ENCODE data around the gene SGSM2.

The SGSM2 gene

DNA sequence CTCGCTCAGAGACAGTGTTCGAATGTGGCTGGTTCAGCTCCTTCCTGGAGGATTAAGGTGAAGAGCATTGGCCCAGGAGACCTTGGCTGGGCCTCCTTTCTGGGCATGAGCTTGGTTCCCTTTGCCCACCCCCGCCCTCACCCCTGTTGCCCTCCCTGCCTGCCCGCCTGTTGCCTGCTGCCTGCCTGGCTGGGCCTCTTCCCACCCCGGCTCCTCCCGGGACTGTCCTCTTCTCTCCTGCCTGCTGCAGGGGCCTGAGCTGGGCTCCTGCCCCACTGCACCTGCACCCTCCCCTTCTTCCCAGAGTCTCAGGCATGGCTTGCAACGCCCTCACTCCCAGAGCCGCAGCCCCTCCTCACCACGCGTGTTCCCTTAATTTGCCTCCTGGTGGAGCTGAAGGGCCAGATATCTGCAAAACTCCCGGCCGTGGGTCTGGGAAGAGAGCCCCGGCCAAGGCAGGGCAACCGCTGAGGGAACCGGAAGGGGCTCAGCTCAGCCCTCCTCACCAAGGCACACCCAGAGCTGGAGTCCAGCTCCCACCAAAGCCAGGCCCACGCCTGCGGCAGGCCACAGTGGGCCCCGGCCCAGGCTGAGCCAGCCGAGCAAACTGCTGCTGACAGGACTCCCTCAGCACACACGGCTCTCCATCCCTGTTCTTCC, 32.4 kb downstream of the SGSM2 start:
- DNase-seq, result no peak

DNA sequence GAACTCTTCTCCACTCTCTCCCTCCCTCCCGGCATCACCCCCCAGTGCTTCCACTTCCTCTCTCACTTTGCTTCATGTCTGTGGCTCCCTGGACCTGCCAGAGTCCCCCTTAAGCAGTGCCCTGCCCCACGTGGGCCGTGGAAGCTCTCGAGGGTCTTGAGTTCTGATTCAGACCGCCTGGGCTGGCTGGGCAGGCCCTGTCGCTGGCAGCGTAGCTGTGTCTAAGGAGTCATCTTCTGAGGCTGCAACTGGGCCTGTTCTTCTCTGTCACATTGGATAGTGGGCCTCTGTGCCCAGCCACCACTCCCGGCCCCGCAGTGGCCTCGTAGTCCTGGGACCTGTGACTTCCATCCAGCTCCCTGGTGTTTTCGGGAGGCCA, 32.9 kb downstream of the SGSM2 start:
- no peak for DNase-seq

DNA sequence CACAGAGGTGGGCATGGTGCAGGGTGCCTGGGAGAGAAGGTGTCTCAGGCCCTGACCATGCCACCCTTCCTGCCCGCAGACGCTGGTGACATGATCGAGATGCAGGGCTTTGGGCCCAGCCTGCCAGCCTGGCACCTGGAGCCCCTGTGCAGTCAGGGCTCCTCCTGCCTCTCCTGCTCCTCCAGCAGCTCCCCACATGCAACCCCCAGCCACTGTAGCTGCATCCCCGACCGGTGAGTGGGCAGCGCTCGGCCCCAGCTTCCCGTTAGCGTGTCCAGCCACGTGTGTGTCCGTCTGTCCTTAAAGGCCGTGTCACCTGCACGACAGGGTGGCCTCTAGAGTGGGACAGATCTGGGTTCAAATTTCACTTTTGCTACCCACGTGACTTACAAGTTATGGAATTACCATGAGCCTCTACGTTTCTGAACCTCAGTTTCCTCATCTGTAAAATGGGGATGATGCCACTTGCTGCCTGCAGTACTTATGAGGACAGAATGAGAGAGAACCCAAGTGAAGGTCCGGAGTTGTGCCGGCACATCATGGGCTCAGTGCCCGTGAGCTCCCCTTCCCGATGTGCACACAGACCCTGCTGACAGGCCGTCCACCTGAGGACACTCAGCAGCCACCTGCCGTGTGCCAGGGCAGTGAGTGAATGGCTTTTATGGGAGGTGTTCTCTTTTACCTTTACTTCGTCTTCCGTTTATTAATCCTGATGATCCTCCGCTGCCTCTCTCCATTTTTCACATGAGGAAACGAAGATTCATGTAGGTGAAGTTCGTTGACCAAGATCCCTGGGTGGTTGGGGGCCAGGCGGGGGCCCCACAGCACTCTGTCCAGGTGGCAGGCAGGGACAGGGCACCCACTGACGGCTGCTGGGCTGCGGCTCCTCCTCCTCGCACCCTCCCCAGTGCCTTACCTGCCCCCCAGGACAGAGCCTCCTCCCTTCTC, 34.2 kb downstream of the SGSM2 start:
- DNase-seq, result no peak

DNA sequence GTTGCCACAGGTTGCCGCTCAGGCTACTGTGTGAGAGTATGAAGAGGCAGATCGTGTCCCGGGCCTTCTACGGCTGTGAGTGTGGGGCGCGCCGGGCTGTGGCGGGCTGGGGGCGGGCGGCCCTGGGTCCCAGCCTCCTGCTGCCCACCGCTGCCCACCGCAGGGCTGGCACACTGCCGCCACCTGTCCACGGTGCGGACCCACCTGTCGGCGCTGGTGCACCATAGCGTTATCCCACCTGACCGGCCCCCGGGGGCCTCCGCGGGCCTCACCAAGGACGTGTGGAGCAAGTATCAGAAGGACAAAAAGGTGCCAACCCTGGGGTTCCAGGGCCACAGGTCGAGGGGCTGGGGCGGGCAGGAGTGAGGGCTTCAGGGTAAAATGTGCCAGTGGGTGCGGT, 34.9 kb downstream of the SGSM2 start:
- no peak for DNase-seq

GRCh38 chr17:2372681-2373080, 35.4 kb downstream of the SGSM2 start:
- DNase-seq, result no peak

DNA sequence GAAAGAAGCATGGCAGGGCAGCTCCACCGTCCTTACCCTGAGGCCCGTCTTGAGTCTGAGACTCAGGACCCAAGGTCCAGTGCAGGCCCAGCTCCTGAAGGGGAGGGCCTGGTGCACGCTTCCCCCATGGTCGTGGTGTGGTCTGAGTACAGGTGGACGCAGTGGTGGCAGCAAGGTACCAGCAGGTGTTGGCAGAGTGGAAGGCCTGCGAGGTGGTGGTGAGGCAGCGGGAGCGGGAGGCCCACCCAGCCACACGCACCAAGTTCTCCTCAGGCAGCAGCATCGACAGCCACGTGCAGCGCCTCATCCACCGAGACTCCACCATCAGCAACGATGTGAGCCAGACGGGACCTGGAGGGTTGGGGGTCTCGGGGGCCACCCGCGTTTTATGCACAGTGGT, 35.9 kb downstream of the SGSM2 start:
- no peak for DNase-seq

- no peak for DNase-seq
These were observed 37.4 kb downstream of the SGSM2 start for GRCh38 chr17:2374549-2375285.

DNA sequence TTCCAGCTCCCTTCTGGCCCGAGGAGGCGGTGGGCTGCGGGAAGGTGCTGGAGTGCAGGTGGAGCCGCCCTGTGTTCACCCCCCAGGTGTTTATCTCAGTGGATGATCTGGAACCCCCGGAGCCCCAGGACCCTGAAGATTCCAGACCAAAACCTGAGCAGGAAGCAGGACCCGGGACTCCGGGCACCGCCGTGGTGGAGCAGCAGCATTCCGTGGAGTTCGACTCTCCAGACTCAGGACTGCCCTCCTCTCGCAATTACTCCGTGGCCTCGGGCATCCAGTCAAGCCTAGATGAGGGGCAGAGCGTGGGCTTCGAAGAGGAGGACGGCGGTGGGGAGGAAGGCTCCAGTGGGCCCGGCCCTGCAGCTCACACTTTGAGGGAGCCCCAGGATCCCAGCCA, 38.1 kb downstream of the SGSM2 start:
- no peak for DNase-seq

- DNase-seq, result no peak
These were observed 38.8 kb downstream of the SGSM2 start for GRCh38 chr17:2376107-2376506.

DNA sequence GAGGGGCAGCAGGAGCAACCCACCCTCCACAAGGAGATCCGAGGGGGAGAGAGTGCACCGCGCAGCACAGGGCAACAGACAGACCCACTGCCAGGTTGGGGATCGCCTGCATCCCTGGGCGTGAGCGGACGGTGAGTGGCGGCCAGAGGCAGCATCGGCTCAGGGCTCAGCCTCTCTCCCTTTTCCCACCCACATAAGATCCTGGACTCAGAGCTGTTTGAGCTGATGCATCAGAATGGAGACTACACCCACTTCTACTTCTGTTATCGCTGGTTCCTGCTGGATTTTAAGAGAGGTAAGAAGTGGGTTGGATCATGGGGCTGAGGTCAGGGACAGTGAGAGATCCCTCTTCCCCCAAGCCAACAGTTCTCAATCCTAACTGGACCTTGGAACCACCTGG, 40.4 kb downstream of the SGSM2 start:
- no peak for DNase-seq

DNA sequence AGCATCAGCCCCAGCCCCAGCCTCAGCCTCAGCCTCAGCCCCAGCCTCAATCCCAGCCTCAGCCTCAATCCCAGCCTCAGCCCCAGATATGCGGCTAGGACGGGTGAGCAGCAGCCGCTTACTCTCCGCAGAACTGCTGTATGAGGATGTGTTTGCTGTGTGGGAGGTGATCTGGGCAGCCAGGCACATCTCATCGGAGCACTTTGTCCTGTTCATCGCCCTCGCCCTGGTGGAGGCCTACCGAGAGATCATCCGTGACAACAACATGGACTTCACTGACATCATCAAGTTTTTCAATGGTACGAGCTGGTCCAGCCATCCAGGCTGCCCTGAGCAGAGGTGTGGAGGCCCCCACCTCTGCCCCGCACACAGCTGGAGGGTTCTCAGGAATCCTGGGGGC, 41.6 kb downstream of the SGSM2 start:
- no peak for DNase-seq

- DNase-seq, result no peak
These were observed 42.4 kb downstream of the SGSM2 start for GRCh38 chr17:2379489-2380225.

- DNase-seq, result no peak
These were observed 43.1 kb downstream of the SGSM2 start for GRCh38 chr17:2380226-2380922.

GRCh38 chr17:2380950-2381649, 43.8 kb downstream of the SGSM2 start:
- DNase-seq, result no peak

GRCh38 chr17:2383628-2384167, 46.4 kb downstream of the SGSM2 start:
- no peak for DNase-seq

DNA sequence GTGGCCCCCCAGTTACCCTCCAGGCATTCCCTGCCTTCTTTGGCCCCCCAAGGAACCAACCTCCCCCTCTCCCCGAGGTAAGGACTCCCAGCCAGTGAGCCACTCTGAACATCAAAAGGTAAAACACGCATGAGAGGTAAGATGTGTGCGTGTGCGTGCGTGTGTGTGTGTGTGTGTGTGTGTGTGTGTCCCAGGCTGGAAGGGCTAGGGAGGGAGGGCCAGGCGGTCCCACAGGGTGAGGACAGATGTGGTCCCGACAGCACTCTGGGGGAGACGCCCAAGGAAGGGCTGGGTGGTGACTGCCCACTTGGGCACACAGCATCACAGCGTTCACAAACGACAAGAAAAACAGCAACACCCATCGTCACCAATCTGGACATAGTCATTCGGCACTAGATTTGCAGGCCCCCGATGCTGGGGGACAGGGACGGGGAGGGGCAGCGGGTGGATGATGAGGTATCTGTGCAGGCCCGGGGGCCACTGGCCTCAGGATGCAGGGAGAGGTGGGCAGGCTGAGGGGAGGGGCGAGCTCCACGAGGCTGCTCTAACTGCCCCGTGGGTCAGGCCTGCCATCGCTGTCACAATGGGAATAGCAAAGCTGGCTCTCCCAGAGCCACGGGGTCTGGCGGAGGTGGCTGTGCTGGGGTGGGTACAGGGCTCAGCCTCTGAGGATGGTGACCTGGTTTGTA, 47.3 kb downstream of the SGSM2 start:
- no peak for DNase-seq

GRCh38 chr17:2385240-2386210, 48.2 kb downstream of the SGSM2 start:
- no peak for DNase-seq

DNA sequence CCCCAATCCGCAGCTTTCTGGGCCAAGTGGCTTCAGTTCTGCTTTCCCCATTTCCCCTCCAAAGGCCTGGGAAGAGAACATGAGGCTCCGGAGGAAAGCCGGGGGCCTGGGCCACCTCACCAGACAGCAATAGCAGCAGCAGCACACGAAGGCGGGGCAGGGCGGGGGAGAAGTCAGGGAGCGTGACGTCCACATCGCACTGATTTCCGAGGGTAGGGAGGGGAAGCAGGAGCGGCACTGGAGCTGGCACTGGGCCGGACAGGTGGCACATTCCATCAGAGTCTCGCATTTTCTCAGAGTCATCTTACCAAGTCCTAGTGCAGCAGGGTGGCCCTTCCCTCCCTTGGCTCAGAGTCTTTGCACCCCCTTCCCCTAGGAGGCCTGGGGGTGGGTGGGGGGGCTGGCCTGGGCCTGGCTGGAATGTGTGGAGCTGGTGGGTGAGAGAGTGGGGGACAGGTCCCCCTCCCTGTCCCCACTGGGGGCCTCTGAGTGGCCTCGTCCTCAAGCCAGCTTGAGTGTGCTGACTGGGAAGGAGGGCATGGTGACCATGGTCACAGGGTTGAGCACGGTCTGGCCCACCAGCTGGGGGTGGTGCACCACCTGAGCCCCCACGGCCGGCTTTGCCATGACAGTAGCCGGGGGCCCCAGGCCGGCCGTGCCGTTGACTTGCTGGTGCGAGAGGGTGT, 49.2 kb downstream of the SGSM2 start:
- no peak for DNase-seq
